ENCODE measurements around the gene BCO1. TPM values are rescaled to one million over a fixed set of nuclear protein-coding genes. Genes with fewer than 3 reads are reported as not detected.

The BCO1 gene
- total RNA-seq, 1 donor from 2014 or later: 0.75 TPM

DNA sequence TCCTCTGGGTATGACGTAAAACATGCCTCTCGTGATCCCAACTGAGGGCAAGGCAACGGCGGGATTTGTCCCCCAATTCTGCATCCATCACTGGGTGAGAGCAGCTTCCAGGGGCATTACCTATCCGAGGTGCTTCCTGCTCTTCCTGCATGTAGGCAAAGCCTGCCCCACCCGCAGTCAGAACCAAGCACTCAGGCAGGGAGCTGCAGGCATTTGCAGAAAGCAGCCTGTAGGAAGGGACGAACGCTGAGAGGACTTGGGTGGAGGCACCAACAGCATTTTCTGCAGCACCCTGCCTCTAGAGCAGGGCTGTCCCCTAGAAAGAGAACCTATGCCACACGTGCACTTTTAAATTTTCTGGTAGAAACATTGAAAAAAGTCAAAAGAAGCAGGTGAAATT, 5.5 kb downstream of the BCO1 start:
- no peak for DNase-seq
- no peak overlapping the region for H3K27ac ChIP-seq
- H3K9me3 ChIP-seq: no peaks in the 10 kb centered on the region
- H3K4me1 ChIP-seq: no peaks in the 10 kb centered on the region
- intact Hi-C loops (cut with DNase I): no loop called here
- no peak overlapping the region for H3K4me3 ChIP-seq
- ATAC-seq: no peak
- H3K27me3 ChIP-seq: no peaks in the 10 kb centered on the region
- TF ChIP-seq, protein P1, sequence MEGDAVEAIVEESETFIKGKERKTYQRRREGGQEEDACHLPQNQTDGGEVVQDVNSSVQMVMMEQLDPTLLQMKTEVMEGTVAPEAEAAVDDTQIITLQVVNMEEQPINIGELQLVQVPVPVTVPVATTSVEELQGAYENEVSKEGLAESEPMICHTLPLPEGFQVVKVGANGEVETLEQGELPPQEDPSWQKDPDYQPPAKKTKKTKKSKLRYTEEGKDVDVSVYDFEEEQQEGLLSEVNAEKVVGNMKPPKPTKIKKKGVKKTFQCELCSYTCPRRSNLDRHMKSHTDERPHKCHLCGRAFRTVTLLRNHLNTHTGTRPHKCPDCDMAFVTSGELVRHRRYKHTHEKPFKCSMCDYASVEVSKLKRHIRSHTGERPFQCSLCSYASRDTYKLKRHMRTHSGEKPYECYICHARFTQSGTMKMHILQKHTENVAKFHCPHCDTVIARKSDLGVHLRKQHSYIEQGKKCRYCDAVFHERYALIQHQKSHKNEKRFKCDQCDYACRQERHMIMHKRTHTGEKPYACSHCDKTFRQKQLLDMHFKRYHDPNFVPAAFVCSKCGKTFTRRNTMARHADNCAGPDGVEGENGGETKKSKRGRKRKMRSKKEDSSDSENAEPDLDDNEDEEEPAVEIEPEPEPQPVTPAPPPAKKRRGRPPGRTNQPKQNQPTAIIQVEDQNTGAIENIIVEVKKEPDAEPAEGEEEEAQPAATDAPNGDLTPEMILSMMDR (IDR thresholded peaks at IDR 0.05): no peak
- no peaks in the 10 kb centered on the region for H3K36me3 ChIP-seq

DNA sequence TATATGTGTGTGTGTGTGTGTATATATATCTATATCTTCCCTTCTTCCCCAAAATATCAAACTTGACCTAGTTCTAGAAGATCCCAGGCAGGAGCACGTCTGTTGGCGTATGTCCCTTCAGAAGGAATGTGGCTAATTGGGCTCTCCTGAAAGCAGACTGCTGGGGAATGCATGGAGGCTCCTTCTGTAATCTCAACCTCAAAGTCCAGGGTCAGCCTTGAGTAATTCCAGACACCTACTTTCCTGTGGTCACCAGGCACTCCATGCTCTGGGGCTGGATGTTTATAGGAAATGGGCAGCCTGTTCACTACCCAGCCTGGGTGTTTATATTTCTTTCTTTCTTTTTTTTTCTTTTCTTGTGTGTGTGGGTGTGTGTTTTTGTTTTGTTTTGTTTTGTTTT, 13.4 kb downstream of the BCO1 start:
- no peak overlapping the region for H3K4me3 ChIP-seq
- DNase-seq: no peak
- no peaks in the 10 kb centered on the region for H3K4me1 ChIP-seq
- intact Hi-C loops (cut with DNase I): no loop called here
- no peaks in the 10 kb centered on the region for H3K27me3 ChIP-seq
- ATAC-seq: peak; percentile 55
- no peak overlapping the region for H3K27ac ChIP-seq
- H3K9me3 ChIP-seq: no peaks in the 10 kb centered on the region
- TF ChIP-seq, protein P1 (IDR thresholded peaks at IDR 0.05): no peak
- no peaks in the 10 kb centered on the region for H3K36me3 ChIP-seq

DNA sequence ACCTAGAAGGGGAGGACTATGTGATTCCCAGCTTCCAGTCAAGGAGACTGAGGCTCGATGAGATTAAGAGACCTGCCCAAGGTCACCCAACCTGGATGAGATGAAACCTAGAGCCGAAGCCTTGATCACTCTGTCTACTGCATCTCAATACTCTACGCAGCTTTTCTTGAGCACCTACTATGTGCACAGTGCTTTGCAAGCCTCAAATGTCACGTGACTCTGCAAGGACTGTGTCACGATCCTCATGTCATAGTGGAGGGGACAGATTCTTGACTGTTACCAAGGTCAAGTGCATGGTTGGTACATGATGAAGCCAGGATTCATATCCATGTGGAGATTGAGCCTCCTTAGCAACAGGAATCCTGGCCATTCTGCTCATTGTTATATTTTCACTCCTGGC, 14.7 kb downstream of the BCO1 start:
- H3K27ac ChIP-seq: no peak overlapping the region
- H3K4me1 ChIP-seq: no peaks in the 10 kb centered on the region
- TF ChIP-seq, protein P1 (IDR thresholded peaks at IDR 0.05): no peak
- intact Hi-C loops (cut with DNase I): no loop called here
- ATAC-seq: no peak
- no peak for DNase-seq
- H3K9me3 ChIP-seq: no peaks in the 10 kb centered on the region
- no peaks in the 10 kb centered on the region for H3K27me3 ChIP-seq
- H3K36me3 ChIP-seq: no peaks in the 10 kb centered on the region
- H3K4me3 ChIP-seq: no peak overlapping the region

DNA sequence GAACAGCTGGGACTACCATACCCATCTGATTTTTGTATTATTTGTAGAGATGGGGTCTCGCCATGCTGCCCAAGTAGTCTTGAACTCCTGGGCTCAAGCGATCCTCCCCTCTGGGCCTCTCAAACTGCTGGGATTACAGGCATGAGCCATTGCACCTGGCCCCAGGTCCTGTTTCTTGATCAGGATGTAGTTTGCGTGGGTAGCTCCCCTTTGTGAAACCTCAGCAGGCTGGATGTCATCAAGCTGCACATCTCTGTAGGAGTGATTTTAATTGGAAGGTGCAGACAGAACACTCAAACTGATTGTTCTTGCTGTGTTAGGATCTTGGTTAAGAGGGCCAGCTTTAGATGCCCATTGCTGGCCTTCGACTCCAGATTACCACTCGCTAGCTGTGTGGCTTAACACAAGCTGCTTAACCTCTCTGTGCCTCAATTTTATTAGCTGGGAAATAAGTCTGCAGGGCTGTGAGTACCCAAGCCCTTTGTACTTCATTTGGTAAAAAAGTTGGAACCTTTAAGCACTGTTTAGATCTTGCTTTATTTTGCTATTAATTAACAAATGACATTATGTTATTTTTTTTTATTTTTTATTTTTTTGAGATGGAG, 16.5 kb downstream of the BCO1 start:
- H3K4me1 ChIP-seq: no peaks in the 10 kb centered on the region
- DNase-seq (no peak), ATAC-seq (no peak)
- no peak overlapping the region for H3K27ac ChIP-seq
- no peaks in the 10 kb centered on the region for H3K27me3 ChIP-seq
- TF ChIP-seq, protein P1 (IDR thresholded peaks at IDR 0.05): no peak
- H3K9me3 ChIP-seq: no peaks in the 10 kb centered on the region
- intact Hi-C loops (cut with DNase I): no loop called here
- H3K36me3 ChIP-seq: no peaks in the 10 kb centered on the region
- H3K4me3 ChIP-seq: no peak overlapping the region

DNA sequence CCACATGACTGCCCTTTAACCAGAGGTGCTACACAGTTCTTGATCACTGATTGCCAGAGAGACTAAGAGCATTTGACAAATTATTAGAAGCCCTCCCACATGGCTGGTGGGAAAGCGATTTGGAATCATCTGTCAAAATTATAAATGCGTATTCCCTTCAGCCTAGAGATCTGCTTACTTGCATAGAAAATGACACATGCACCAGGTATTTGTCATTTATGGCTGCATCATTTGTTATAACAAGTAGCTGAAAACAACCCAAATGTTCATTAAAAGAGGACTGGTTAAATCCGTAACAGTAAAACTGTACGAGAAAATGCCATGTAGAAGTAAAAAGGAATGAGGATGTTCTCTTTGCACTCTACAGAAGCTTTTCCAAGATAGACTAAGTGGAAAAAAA, 21.4 kb downstream of the BCO1 start:
- Histone ChIP-seq H3K4me1 (peaks cover 4% of the 10 kb centered on the region), H3K36me3 (no peaks in the 10 kb centered on the region), H3K4me3 (no peak overlapping the region), H3K9me3 (no peaks in the 10 kb centered on the region), H3K27me3 (no peaks in the 10 kb centered on the region), H3K27ac (no peak overlapping the region)
- DNase-seq: no peak
- intact Hi-C loops (cut with DNase I): no loop called here
- TF ChIP-seq, protein P1 (IDR thresholded peaks at IDR 0.05): no peak
- ATAC-seq: no peak

Data from upper lobe of right lung (tissue), 1 donor.